Astrocyte (in vitro differentiated cells and primary cell): Measurements from ENCODE around the gene MSH5. TPM values are rescaled to one million over a fixed set of nuclear protein-coding genes. Genes with fewer than 3 reads are reported as not detected.

ENCODE experiments used
- DNase-seq: peaks from one replicate; pipeline ENCODE4 v3.0.0-alpha.2; 2010; ENCODE audit warnings: low read depth
- FAIRE-seq: peaks from 2 replicates; lab custom pipeline; 2011; peaks lifted over from hg19 to GRCh38; lab: Jason Lieb, UNC
- H2AFZ ChIP-seq: 2 replicates; pipeline ENCODE4 v1.6.0; 2012; ENCODE audit warnings: low read depth, low read length, inconsistent platforms
- H3K27ac ChIP-seq: 2 replicates; pipeline ENCODE4 v1.5.1; 2011; ENCODE audit warnings: low read depth, low read length, inconsistent platforms
- H3K27me3 ChIP-seq: 2 replicates; pipeline ENCODE4 v1.6.0; 2011; ENCODE audit warnings: low read length, inconsistent platforms; ENCODE audit not compliant: insufficient read depth
- H3K36me3 ChIP-seq: 2 replicates; pipeline ENCODE4 v1.5.1; 2011; ENCODE audit warnings: low read length, inconsistent platforms; ENCODE audit not compliant: insufficient read depth
- H3K4me1 ChIP-seq: 2 replicates; pipeline ENCODE4 v1.5.1; 2011; ENCODE audit warnings: low read length, inconsistent platforms; ENCODE audit not compliant: insufficient read depth
- H3K4me2 ChIP-seq: 2 replicates; pipeline ENCODE4 v1.6.0; 2012; ENCODE audit warnings: low read length, inconsistent platforms
- H3K4me3 ChIP-seq: 2 replicates; pipeline ENCODE4 v1.5.1; 2011; ENCODE audit warnings: low read depth, mild to moderate bottlenecking, low read length, inconsistent platforms; ENCODE audit not compliant: insufficient read depth
- H3K79me2 ChIP-seq: 2 replicates; pipeline ENCODE4 v1.6.0; 2012; ENCODE audit warnings: mild to moderate bottlenecking, low read length, inconsistent platforms; ENCODE audit not compliant: insufficient read depth
- H3K9ac ChIP-seq: 2 replicates; pipeline ENCODE4 v1.6.0; 2012; ENCODE audit warnings: mild to moderate bottlenecking, low read length, inconsistent platforms
- H3K9me3 ChIP-seq: 2 replicates; pipeline ENCODE4 v1.5.1; 2012; ENCODE audit warnings: low read depth, mild to moderate bottlenecking, low read length, inconsistent platforms; ENCODE audit not compliant: insufficient read depth
- H4K20me1 ChIP-seq: 2 replicates; pipeline ENCODE4 v1.6.0; 2012; ENCODE audit warnings: low read length, inconsistent platforms; ENCODE audit not compliant: insufficient read depth
- H3K27ac Mint-ChIP-seq: one replicate; pipeline ENCODE4 v1.8.0; 2021; ENCODE audit warnings: mild to moderate bottlenecking, mixed read lengths; ENCODE audit not compliant: unreplicated experiment
- H3K27me3 Mint-ChIP-seq: one replicate; pipeline ENCODE4 v1.8.0; 2021; ENCODE audit warnings: low read depth, mixed read lengths; ENCODE audit not compliant: unreplicated experiment
- H3K36me3 Mint-ChIP-seq: one replicate; pipeline ENCODE4 v1.8.0; 2021; ENCODE audit warnings: low read depth, mixed read lengths; ENCODE audit not compliant: unreplicated experiment
- H3K4me1 Mint-ChIP-seq: one replicate; pipeline ENCODE4 v1.8.0; 2021; ENCODE audit warnings: low read depth, mixed read lengths; ENCODE audit not compliant: unreplicated experiment
- H3K4me3 Mint-ChIP-seq: one replicate; pipeline ENCODE4 v1.8.0; 2021; ENCODE audit warnings: mild to moderate bottlenecking, moderate library complexity, mixed read lengths; ENCODE audit not compliant: unreplicated experiment
- H3K9me3 Mint-ChIP-seq: one replicate; pipeline ENCODE4 v1.8.0; 2021; ENCODE audit warnings: mild to moderate bottlenecking, mixed read lengths; ENCODE audit not compliant: unreplicated experiment
- EZH2 ChIP-seq: IDR thresholded peaks from 2 replicates; pipeline ENCODE4 v1.6.1; 2012; ENCODE audit warnings: mild to moderate bottlenecking, low read length, inconsistent platforms; ENCODE audit not compliant: insufficient read depth
- total RNA-seq: library from RNA; stranded (reverse); gene quantifications from 2 replicates; pipeline ENCODE4 v1.2.1, GENCODE V29; 2021
- TF ChIP-seq, protein P1 (sequence below): IDR thresholded peaks from 2 replicates; pipeline ENCODE4 v1.5.1; 2011; ENCODE audit warnings: low read depth, mild to moderate bottlenecking, inconsistent platforms, low read length, moderate library complexity; ENCODE audit not compliant: insufficient read depth

The MSH5 gene
- total RNA-seq, 1 donor from 2014 or later = 6.8 TPM

- H3K4me1 ChIP-seq = peaks cover 18% of the 10 kb centered on the region
Observed at GRCh38 chr6:31700740-31701401, 38.9 kb upstream of the MSH5 start.

DNA sequence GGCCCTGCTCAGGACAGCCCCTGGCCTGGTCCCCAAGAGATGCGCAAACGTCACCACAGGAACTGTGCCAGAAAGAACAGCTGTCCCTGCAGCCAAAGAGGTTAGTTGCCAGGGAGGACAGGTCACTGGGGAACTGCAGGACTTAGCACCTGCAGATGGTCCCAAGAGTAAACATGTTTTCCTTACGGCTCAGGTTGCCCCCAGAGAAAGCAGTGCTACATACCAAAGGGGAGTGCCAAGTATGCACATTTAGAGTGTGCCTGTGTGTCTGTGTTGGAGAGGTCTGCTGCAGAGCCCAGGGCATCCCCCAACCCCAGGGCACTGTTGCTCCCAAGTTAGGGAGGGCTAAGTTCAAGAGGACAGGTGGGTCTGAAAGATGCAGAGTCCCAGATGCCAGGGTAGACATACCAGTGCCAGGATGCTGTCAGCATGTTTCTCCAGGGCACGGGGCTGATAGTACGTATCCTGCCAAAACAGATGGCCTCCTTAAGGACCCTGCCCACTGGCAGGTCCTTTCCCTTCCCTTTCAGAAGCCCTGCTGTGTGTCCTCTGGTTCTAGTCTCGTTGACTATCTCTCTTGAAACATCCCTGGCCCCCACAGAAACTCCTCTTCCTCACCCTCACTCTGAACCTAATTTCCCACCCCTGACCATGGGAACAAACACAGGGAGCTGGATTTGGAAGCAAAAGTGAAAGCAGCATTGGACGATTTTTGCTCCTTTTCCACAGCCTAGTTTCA lies 38.0 kb upstream of the MSH5 start:
- Mint-ChIP-seq H3K4me1 (peaks cover 17% of the 10 kb centered on the region), H3K9me3 (no peaks in the 10 kb centered on the region), H3K4me3 (peak overlapping the region; percentile 99), H3K36me3 (peaks cover 4% of the 10 kb centered on the region), H3K27me3 (peaks cover 1% of the 10 kb centered on the region), H3K27ac (peak overlapping the region; percentile 92)
- FAIRE-seq = no peak
- peak overlapping the region; percentile 89 for H3K4me3 ChIP-seq
- H3K4me1 ChIP-seq = peaks cover 18% of the 10 kb centered on the region
- peak overlapping the region; percentile 82 for H2AFZ ChIP-seq
- peak overlapping the region; percentile 93 for H3K27ac ChIP-seq
- H4K20me1 ChIP-seq = peaks cover 34% of the 10 kb centered on the region
- H3K9me3 ChIP-seq = no peaks in the 10 kb centered on the region
- H3K36me3 ChIP-seq = peaks cover 5% of the 10 kb centered on the region
- TF ChIP-seq, protein P1, sequence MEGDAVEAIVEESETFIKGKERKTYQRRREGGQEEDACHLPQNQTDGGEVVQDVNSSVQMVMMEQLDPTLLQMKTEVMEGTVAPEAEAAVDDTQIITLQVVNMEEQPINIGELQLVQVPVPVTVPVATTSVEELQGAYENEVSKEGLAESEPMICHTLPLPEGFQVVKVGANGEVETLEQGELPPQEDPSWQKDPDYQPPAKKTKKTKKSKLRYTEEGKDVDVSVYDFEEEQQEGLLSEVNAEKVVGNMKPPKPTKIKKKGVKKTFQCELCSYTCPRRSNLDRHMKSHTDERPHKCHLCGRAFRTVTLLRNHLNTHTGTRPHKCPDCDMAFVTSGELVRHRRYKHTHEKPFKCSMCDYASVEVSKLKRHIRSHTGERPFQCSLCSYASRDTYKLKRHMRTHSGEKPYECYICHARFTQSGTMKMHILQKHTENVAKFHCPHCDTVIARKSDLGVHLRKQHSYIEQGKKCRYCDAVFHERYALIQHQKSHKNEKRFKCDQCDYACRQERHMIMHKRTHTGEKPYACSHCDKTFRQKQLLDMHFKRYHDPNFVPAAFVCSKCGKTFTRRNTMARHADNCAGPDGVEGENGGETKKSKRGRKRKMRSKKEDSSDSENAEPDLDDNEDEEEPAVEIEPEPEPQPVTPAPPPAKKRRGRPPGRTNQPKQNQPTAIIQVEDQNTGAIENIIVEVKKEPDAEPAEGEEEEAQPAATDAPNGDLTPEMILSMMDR = no peak
- TF ChIP-seq EZH2 = no peak
- no peaks in the 10 kb centered on the region for H3K27me3 ChIP-seq
- peak overlapping the region; percentile 92 for H3K4me2 ChIP-seq
- peaks cover 38% of the 10 kb centered on the region for H3K79me2 ChIP-seq
- H3K9ac ChIP-seq = peak overlapping the region; percentile 89
- no peak for DNase-seq

More at GRCh38 chr6:31700740-31701401, 38.9 kb upstream of the MSH5 start:
- peak overlapping the region; percentile 92 for H3K4me2 ChIP-seq
- H3K4me3 ChIP-seq = no peak overlapping the region
- peak overlapping the region; percentile 89 for H3K9ac ChIP-seq
- peaks cover 17% of the 10 kb centered on the region for H3K4me1 Mint-ChIP-seq
- H3K36me3 ChIP-seq = peaks cover 8% of the 10 kb centered on the region
- H3K9me3 ChIP-seq = no peaks in the 10 kb centered on the region
- peaks cover 37% of the 10 kb centered on the region for H4K20me1 ChIP-seq
- peaks cover 4% of the 10 kb centered on the region for H3K36me3 Mint-ChIP-seq
- DNase-seq (no peak), FAIRE-seq (no peak)
- no peak overlapping the region for H3K27ac ChIP-seq
- no peaks in the 10 kb centered on the region for H3K27me3 Mint-ChIP-seq
- peaks cover 38% of the 10 kb centered on the region for H3K79me2 ChIP-seq
- TF ChIP-seq, protein P1 = no peak
- no peak for TF ChIP-seq EZH2
- no peaks in the 10 kb centered on the region for H3K9me3 Mint-ChIP-seq
- peak overlapping the region; percentile 99 for H3K4me3 Mint-ChIP-seq
- no peak overlapping the region for H2AFZ ChIP-seq
- H3K27ac Mint-ChIP-seq = peak overlapping the region; percentile 41
- no peaks in the 10 kb centered on the region for H3K27me3 ChIP-seq
